Cerebellar nuclear complex (tissue), 1 donor: ENCODE measurements around the gene ZNF578.
"Not testable (repeated sequence)": the region's sequence is repeated elsewhere in the genome, so short reads cannot be mapped to it uniquely, and the experiment has no call there.

ENCODE experiments used
- DNase-seq, 2 experiments: peaks; one replicate each; lab custom pipeline; 2025; lab: John Stamatoyannopoulos, UW

The ZNF578 gene

GRCh38 chr19:52453324-52454094, at the start of gene ZNF578:
Gene ZNF578, plus strand, starts transcription at chr19:52453553. Its CDS starts 48,293 bp downstream, at chr19:52501846.
- peak in 1 of 2 experiments; percentile 25 for DNase-seq

- no peak for DNase-seq
Observed at GRCh38 chr19:52410276-52410675, 43.1 kb upstream of the ZNF578 start.

- DNase-seq = no peak
Observed at GRCh38 chr19:52415711-52416110, 37.6 kb upstream of the ZNF578 start.

DNA sequence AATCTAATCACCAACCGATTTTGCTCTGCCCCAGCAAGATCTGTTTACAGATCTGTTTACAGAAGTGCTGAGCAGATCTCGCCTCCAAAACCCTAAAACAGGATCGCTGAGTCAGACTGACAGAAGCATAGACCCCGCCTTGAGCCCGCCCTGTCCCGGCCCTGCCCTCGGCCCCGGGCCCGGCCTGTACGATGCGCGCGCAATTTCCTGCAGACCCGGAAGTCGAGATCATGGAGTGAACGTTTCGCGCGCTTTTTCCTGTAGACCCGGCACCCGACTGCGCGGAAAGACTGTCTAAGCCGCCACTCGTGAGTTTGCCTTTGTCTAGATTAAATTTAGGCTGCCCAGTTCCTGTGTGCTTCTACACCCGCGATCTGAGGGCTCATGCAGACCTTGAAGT, 24.4 kb upstream of the ZNF578 start, which contains the start of gene ZNF534:
ZNF534 (plus strand) TSS at position 212 of the 400 bp plus-strand sequence. CDS start 2,327 bp downstream, outside the sequence.
- DNase-seq = no peak

DNA sequence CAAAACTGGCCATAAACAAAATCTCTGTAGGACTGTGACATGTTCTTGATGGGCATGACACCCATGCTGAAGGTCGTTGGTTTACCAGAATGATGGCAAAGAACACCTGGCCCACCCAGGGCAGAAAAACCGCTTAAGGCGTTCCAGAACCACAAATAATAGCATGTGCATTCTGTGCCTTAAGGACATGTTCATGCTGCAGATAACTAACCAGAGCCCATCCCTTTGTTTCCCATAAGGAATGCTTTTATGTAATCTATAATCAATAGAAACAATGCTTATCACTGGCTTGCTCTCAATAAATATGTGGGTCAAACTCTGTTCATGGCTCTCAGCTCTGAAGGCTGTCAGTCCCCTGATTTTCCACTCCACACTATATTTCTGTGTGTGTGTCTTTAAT, 11.2 kb upstream of the ZNF578 start:
- no peak for DNase-seq

DNA sequence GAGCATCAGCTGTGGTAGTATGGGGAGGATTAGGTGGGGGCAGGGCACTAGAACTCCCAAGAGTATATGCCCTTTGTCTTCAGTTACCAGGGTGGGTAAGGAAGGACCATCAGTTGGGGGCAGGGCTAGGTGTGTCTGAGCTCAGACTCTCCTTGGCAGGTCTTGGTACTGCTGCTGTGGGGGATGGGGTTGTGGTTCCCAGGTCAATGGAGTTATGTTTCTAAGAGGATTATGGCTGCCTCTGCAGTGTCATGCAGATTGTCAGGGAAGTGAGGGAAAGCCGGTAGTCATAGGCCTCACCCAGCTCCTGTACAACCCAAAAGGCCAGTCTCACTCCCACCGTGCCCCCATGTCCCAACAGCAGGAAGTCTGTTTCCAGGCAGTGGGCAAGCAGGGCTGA, 8.8 kb upstream of the ZNF578 start:
- DNase-seq = no peak

DNA sequence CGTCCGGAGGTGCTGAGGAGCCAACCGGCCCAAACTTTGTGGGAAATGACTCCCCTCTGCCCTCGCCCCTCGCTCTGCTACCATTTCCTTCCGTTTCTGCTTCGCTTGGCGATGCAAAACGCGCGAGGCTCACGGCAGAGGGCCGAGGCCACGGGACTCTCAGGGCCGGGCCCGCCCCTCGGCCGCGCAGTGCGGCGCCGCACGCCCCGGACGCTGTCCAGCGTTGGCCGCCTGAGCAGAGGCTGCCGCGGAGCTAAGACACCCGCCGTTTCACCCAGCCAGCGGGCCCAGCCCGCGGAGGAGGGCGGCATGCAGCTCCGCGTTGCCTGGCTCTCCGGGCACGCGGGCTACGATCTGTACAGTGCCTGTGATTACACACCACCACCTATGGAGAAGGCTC, 2.1 kb upstream of the ZNF578 start:
- DNase-seq = no peak

GRCh38 chr19:52464798-52465470, 11.6 kb downstream of the ZNF578 start:
- DNase-seq = no peak

GRCh38 chr19:52473655-52474350, 20.4 kb downstream of the ZNF578 start:
- no peak for DNase-seq

- DNase-seq = no peak
Observed at GRCh38 chr19:52474351-52475127, 21.2 kb downstream of the ZNF578 start.

DNA sequence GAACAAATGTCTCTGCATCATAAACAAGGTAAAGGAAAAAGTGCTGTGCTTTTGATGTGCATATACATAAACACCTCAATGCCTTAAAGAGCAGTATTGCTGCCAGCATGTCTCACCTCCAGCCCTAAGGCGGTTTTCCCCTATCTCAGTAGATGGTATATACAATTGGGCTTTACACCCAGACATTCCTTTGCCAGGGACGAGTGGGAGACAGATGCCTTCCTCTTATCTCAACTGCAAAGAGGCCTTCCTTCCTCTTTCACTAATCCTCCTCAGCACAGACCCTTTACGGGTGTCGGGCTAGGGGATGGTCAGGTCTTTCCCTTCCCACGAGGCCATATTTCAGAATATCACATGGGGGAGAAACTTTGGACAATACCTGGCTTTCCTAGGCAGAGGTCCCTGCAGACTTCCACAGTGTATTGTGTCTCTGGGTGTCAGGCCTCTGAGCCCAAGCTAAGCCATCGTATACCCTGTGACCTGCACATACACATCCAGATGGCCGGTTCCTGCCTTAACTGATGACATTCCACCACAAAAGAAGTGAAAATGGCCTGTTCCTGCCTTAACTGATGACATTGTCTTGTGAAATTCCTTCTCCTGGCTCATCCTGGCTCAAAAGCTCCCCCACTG, 30.9 kb downstream of the ZNF578 start:
- DNase-seq = not testable (repeated sequence)

DNA sequence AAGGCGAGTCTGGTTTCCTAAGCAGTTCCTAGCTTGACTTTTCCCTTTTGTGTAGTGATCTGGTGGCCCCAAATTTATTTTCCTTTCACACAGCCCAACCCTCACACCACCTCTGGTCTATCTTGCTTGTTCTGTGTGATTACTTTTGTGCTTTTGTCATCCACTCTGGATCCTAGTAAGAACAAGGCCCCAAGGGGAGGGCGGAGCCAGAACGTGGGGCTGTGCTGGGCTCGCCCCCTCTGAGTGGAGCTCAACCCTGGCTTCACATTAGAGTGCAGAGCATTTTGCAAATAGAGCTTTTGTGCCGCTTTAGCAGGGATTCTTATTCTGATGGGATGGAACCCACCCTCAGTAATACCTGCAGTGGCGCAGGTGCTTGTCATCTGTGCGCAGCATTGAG, 31.7 kb downstream of the ZNF578 start:
- not testable (repeated sequence) for DNase-seq

DNA sequence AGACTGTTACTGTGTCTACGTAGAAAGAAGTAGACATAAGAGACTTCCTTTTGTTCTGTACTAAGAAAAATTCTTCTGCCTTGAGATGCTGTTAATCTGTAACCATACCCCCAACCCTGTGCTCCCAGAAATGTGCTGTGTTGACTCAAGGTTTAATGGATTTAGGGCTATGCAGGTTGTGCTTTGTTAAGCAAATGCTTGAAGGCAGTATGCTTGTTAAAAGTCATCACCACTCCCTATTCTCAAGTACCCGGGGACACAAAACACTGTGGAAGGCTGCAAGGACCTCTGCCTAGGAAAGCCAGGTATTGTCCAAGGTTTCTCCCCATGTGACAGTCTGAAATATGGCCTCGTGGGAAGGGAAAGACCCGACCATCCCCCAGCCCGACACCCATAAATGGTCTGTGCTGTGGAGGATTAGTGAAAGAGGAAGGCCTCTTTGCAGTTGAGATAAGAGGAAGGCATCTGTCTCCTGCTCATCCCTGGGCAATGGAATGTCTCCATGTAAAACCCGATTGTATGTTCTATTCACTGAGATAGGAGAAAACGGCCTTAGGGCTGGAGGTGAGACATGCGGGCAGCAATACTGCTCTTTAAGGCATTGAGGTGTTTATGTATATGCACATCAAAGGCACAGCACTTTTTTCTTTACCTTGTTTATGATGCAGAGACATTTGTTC, 32.3 kb downstream of the ZNF578 start:
- not testable (repeated sequence) for DNase-seq

DNA sequence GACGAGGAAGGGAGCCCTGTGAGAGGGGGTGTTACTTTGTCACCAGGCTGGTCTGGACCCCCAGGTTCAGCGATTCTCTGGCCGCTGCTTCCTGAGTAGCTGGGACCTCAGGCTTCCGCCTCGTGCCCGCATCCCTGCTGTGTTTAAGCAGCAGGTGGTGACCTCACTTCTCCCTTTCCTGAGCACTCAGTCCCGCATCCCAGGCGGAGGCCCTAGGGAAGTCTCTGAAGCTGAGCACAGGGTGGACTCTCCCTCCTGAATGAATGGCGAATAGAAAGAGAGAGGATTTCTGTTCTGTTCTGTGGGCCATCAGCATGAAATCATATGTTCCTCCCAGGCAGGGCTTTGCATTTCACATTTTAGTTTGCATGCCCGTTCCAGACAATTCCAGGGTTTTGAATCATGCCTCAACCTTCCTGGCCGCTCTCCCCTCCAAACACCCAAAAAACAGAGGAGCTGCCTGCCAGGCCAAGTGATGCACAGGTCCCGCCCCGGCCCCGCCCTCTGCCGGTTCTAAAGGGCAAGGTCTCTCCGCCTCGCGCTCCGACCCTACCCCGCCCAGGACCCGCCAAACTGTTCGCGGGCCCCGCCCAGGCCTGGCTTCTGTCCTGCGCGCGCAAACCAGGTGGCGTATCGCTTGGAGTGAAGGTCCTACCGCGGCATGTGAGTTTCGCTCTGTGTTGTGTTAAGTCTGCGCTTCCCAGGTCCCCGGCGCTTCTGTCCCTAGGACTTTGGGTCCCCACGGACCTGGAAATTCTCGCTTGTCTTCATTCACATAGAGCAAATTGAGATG, 39.0 kb downstream of the ZNF578 start:
- no peak for DNase-seq

GRCh38 chr19:52492994-52493470, 39.7 kb downstream of the ZNF578 start:
- DNase-seq = no peak

- no peak for DNase-seq
Observed at GRCh38 chr19:52494518-52494917, 41.2 kb downstream of the ZNF578 start.

- no peak for DNase-seq
Observed at GRCh38 chr19:52498571-52498970, 45.2 kb downstream of the ZNF578 start.

GRCh38 chr19:52500474-52500873, 47.1 kb downstream of the ZNF578 start:
- DNase-seq = not testable (repeated sequence)

DNA sequence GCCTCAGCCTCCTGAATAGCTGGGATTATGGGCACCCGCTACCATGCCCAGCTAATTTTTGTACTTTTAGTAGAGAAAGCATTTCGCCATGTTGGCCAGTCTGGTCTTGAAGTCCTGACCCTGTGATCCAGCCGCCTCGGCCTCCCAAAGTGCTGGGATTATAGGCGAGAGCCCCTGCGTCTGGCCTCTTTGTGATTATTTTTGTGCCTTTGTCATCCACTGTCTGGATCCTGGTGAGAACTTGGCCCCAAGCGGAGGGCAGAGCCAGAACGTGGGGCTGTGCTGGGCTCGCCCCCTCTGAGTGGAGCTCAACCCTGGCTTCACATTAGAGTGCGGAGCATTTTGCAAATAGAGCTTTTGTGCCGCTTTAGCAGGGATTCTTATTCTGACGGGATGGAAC, 47.6 kb downstream of the ZNF578 start:
- not testable (repeated sequence) for DNase-seq

DNA sequence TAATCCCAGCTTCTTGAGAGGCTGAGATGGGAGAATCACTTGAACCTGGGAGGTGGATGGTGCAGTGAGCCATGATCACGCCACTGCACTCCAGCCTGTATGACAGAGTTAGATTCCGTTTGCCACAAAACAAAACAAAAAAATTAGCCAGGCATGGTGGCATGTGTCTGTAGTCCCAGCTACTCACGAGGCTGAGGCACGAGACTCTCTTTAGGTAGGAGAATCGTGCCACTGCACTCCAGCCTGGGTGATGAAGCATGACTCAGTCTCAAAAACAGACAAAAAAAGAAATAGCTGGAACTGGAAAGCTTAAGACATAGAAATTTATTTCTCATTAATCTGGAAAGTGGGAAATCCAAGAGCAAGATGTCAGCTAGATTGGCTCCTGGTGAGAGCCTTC, 53.9 kb downstream of the ZNF578 start:
- DNase-seq = no peak
